Gastroesophageal sphincter (tissue), 4 donors: ENCODE results near the gene SLC39A11. TPM values are rescaled to one million over a fixed set of nuclear protein-coding genes. Genes with fewer than 3 reads are reported as not detected.
A peak's percentile ranks its signal among the peaks of the same experiment; 100 is the strongest.

Experiments
- ATAC-seq: fragments of 150-250 bp; one replicate; pipeline ENCODE4 v1.9.1; 2016; ENCODE audit warnings: mild to moderate bottlenecking, moderate library complexity
- H3K27ac ChIP-seq, 4 donors: fragments of 200-600 bp; sonication (generic) in 3 of 4; 1 replicate in 3 of 4; 2 replicates in 1 of 4; pipeline ENCODE4 v1.5.1; 2016 to 2019
- H3K27me3 ChIP-seq: fragments of 200-600 bp; sonication (generic); one replicate; pipeline ENCODE4 v1.5.1; 2019
- H3K36me3 ChIP-seq, 2 donors: fragments of 200-600 bp; sonication (generic); one replicate each; pipeline ENCODE4 v1.5.1; 2019; ENCODE audit warnings: control low read depth in 1 of 2
- H3K4me1 ChIP-seq, 3 donors: fragments of 200-600 bp; sonication (generic); 1 replicate in 2 of 3; 2 replicates in 1 of 3; pipeline ENCODE4 v1.5.1; 2016 to 2019; ENCODE audit warnings: control low read depth in 2 of 3
- H3K4me3 ChIP-seq, 2 donors: fragments of 200-600 bp; sonication (generic); one replicate each; pipeline ENCODE4 v1.5.1; 2019; ENCODE audit warnings: mild to moderate bottlenecking in 1 of 2, moderate library complexity in 1 of 2
- H3K9me3 ChIP-seq, 3 donors: fragments of 200-600 bp; sonication (generic); one replicate each; pipeline ENCODE4 v1.5.1; 2017 to 2019; ENCODE audit warnings: control low read depth in 2 of 3
- CTCF ChIP-seq, 4 experiments: fragments of 200-600 bp in 2 of 4; fragments of 450-650 bp in 2 of 4; sonication (generic) in 1 of 4; IDR thresholded peaks; one replicate each; pipeline ENCODE4 v1.5.1; 2017 to 2019; ENCODE audit warnings: antibody characterized with exemption in 4 of 4, mild to moderate bottlenecking in 2 of 4, moderate library complexity in 2 of 4
- EP300 ChIP-seq: sonication (generic); formaldehyde crosslinking; IDR thresholded peaks from one replicate; pipeline ENCODE4 v1.6.1; 2017; ENCODE audit warnings: antibody characterized with exemption, mild to moderate bottlenecking
- POLR2A ChIP-seq, 2 donors: fragments of 450-650 bp; IDR thresholded peaks; one replicate each; pipeline ENCODE4 v1.6.1; 2017; ENCODE audit warnings: antibody characterized with exemption in 2 of 2, mild to moderate bottlenecking in 2 of 2, moderate library complexity in 1 of 2
- POLR2AphosphoS5 ChIP-seq: sonication (generic); formaldehyde crosslinking; IDR thresholded peaks from one replicate; pipeline ENCODE4 v1.6.1; 2017; ENCODE audit warnings: antibody characterized with exemption
- WGBS, 2 donors: methylation state at CpG; one replicate each; pipeline ENCODE4 v1.1.5; 2018; ENCODE audit warnings: low coverage in 1 of 2; 5-methylcytosine and 5-hydroxymethylcytosine counted together
- total RNA-seq, 4 donors: library from RNA; depleted of rRNA; stranded (reverse); fragments of >200 nt; gene quantifications; one replicate each; pipeline ENCODE4 v1.1.0, GENCODE V29; 2016

The SLC39A11 gene
- total RNA-seq, 4 donors from 2014 or later = 11.6 to 16.8 (median 14.5) TPM

GRCh38 chr17:72613806-72614292 is 478.6 kb downstream of the SLC39A11 start:
- no peaks in the 10 kb centered on the region for H3K9me3 ChIP-seq
- 61 to 69% methylated on average over 3 of the region's 3 CpGs for WGBS, 2 donors
- ATAC-seq = no peak
- H3K27me3 ChIP-seq = peaks cover 67% of the 10 kb centered on the region
- no peaks in the 10 kb centered on the region for H3K36me3 ChIP-seq
- no peaks in the 10 kb centered on the region for H3K4me1 ChIP-seq
- H3K4me3 ChIP-seq = no peak overlapping the region
- H3K27ac ChIP-seq = peak overlapping the region in 1 of 4 donors; percentile 39
- TF ChIP-seq EP300 (no peak), POLR2AphosphoS5 (no peak), POLR2A (IDR thresholded peaks at IDR 0.05) (no peak), CTCF (IDR thresholded peaks at IDR 0.05) (no peak)

- peak overlapping the region in 1 of 4 donors; percentile 39 for H3K27ac ChIP-seq
- peaks cover 67% of the 10 kb centered on the region for H3K27me3 ChIP-seq
- WGBS, 2 donors = 17 to 57% methylated on average over 3 to 4 of the region's 7 CpGs
- TF ChIP-seq POLR2AphosphoS5 (no peak), POLR2A (IDR thresholded peaks at IDR 0.05) (no peak), CTCF (IDR thresholded peaks at IDR 0.05) (no peak), EP300 (no peak)
- no peak for ATAC-seq
- no peaks in the 10 kb centered on the region for H3K4me1 ChIP-seq
- H3K36me3 ChIP-seq = no peaks in the 10 kb centered on the region
- H3K9me3 ChIP-seq = peaks cover 0 to 4% (median 0%) of the 10 kb centered on the region in 3 donors
- H3K4me3 ChIP-seq = no peak overlapping the region
Measured at GRCh38 chr17:72613396-72613795, 479.1 kb downstream of the SLC39A11 start.

- no peaks in the 10 kb centered on the region for H3K36me3 ChIP-seq
- ATAC-seq = no peak
- no peak overlapping the region for H3K4me3 ChIP-seq
- TF ChIP-seq EP300 (no peak), CTCF (IDR thresholded peaks at IDR 0.05) (no peak), POLR2AphosphoS5 (no peak), POLR2A (IDR thresholded peaks at IDR 0.05) (no peak)
- no peaks in the 10 kb centered on the region for H3K4me1 ChIP-seq
- no peak overlapping the region for H3K27ac ChIP-seq
- 51 to 66% methylated on average over 8 to 9 of the region's 9 CpGs for WGBS, 2 donors
- H3K9me3 ChIP-seq = peaks cover 0 to 24% (median 0%) of the 10 kb centered on the region in 3 donors
- H3K27me3 ChIP-seq = peaks cover 49% of the 10 kb centered on the region
Measured at GRCh38 chr17:72611172-72611571, 481.3 kb downstream of the SLC39A11 start.

GRCh38 chr17:72609501-72609900 is 483.0 kb downstream of the SLC39A11 start:
- 60 to 71% methylated on average over 2 of the region's 2 CpGs for WGBS, 2 donors
- no peaks in the 10 kb centered on the region for H3K36me3 ChIP-seq
- no peak for ATAC-seq
- no peaks in the 10 kb centered on the region for H3K4me1 ChIP-seq
- no peak overlapping the region for H3K27ac ChIP-seq
- peaks cover 46% of the 10 kb centered on the region for H3K27me3 ChIP-seq
- TF ChIP-seq POLR2A (IDR thresholded peaks at IDR 0.05) = no peak
- TF ChIP-seq CTCF (IDR thresholded peaks at IDR 0.05) = no peak
- TF ChIP-seq EP300 = no peak
- no peak for TF ChIP-seq POLR2AphosphoS5
- H3K9me3 ChIP-seq = peaks cover 0 to 24% (median 0%) of the 10 kb centered on the region in 3 donors
- no peak overlapping the region for H3K4me3 ChIP-seq

GRCh38 chr17:72608436-72608835 is 484.1 kb downstream of the SLC39A11 start:
- TF ChIP-seq POLR2A (IDR thresholded peaks at IDR 0.05) = no peak

More at GRCh38 chr17:72608436-72608835, 484.1 kb downstream of the SLC39A11 start:
- peaks cover 45% of the 10 kb centered on the region for H3K27me3 ChIP-seq
- H3K36me3 ChIP-seq = no peaks in the 10 kb centered on the region
- no peaks in the 10 kb centered on the region for H3K4me1 ChIP-seq
- H3K4me3 ChIP-seq = no peak overlapping the region
- 85 to 94% methylated on average over 2 of the region's 2 CpGs for WGBS, 2 donors
- no peak overlapping the region for H3K27ac ChIP-seq
- H3K9me3 ChIP-seq = peaks cover 0 to 24% (median 0%) of the 10 kb centered on the region in 3 donors
- no peak for ATAC-seq
